Thyroid gland (tissue), 4 donors: Measurements from ENCODE around the gene HELB. TPM values are rescaled to one million over a fixed set of nuclear protein-coding genes. Genes with fewer than 3 reads are reported as not detected.

Source experiments
- DNase-seq, 2 donors: peaks; one replicate each; pipeline ENCODE4 v3.0.0-alpha.2; 2019
- H3K27ac ChIP-seq, 3 donors: fragments of 200-600 bp; sonication (generic); 1 replicate in 2 of 3; 2 replicates in 1 of 3; pipeline ENCODE4 v1.5.1; 2016 to 2019; ENCODE audit warnings: mild to moderate bottlenecking in 1 of 3, moderate library complexity in 1 of 3
- H3K27me3 ChIP-seq: fragments of 200-600 bp; sonication (generic); one replicate; pipeline ENCODE4 v1.5.1; 2019
- H3K36me3 ChIP-seq, 2 donors: fragments of 200-600 bp; sonication (generic); one replicate each; pipeline ENCODE4 v1.5.1; 2016 to 2019
- H3K4me1 ChIP-seq, 2 donors: fragments of 200-600 bp; sonication (generic); one replicate each; pipeline ENCODE4 v1.5.1; 2017 to 2019
- H3K4me3 ChIP-seq, 3 donors: fragments of 200-600 bp; sonication (generic); replicated peaks in 1 of 3; 1 replicate in 2 of 3; 2 replicates in 1 of 3; pipeline ENCODE4 v1.5.1; 2016; ENCODE audit warnings: mild to moderate bottlenecking in 1 of 3
- H3K9me3 ChIP-seq: fragments of 200-600 bp; sonication (generic); one replicate; pipeline ENCODE4 v1.5.1; 2017
- POLR2A ChIP-seq, 2 donors: fragments of 450-650 bp; IDR thresholded peaks; one replicate each; pipeline ENCODE4 v1.6.1; 2017; ENCODE audit warnings: antibody characterized with exemption in 2 of 2, mild to moderate bottlenecking in 2 of 2, moderate library complexity in 1 of 2
- WGBS, 2 donors: methylation state at CpG; one replicate each; pipeline ENCODE4 v1.1.5; 2017; 5-methylcytosine and 5-hydroxymethylcytosine counted together
- intact Hi-C: fragments of 100-400 bp; cut with DNase I; formaldehyde crosslinking; loops from one replicate; pipeline ENCODE4 v1.15.1; 2023
- total RNA-seq, 4 donors: library from RNA; depleted of rRNA; stranded (reverse); fragments of >200 nt; gene quantifications; one replicate each; pipeline ENCODE4 v1.2.3, GENCODE V29; 2016
- TF ChIP-seq, protein P1 (sequence below), 6 experiments: fragments of 200-600 bp in 3 of 6; fragments of 450-650 bp in 3 of 6; sonication (generic) in 3 of 6; IDR thresholded peaks; one replicate each; pipeline ENCODE4 v1.5.1; 2016 to 2019; ENCODE audit warnings: antibody characterized with exemption in 6 of 6, mild to moderate bottlenecking in 2 of 6, inconsistent platforms in 1 of 6, moderate library complexity in 1 of 6

The HELB gene
- total RNA-seq, 4 donors from 2014 or later = 5.1 to 6.6 (median 5.9) TPM

DNA sequence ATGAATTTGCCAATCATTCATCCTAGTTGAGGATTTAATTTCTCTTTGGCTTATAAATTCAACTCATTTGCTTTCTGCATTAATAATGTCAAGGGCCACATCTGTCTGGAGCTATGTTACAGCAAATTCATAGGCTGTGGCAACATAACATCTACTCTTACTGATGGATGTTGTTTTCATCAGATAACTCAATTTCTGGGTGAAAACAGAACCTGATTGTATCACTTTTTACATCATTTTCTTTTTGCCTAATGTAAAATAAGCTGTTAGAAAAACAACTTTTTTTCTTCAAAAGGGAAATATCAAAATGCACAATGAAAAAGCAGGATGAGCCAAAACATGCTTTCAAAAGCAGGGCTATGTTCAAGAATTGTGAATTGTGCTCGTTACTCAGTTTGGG lies 73.3 kb downstream of the HELB start:
- H3K27me3 ChIP-seq = no peaks in the 10 kb centered on the region
- 78 to 86% methylated on average over 1 of the region's 1 CpG for WGBS, 2 donors
- no peaks in the 10 kb centered on the region for H3K36me3 ChIP-seq
- no peaks in the 10 kb centered on the region for H3K9me3 ChIP-seq
- no peak overlapping the region for H3K4me3 ChIP-seq
- H3K4me1 ChIP-seq = no peaks in the 10 kb centered on the region
- TF ChIP-seq, protein P1, sequence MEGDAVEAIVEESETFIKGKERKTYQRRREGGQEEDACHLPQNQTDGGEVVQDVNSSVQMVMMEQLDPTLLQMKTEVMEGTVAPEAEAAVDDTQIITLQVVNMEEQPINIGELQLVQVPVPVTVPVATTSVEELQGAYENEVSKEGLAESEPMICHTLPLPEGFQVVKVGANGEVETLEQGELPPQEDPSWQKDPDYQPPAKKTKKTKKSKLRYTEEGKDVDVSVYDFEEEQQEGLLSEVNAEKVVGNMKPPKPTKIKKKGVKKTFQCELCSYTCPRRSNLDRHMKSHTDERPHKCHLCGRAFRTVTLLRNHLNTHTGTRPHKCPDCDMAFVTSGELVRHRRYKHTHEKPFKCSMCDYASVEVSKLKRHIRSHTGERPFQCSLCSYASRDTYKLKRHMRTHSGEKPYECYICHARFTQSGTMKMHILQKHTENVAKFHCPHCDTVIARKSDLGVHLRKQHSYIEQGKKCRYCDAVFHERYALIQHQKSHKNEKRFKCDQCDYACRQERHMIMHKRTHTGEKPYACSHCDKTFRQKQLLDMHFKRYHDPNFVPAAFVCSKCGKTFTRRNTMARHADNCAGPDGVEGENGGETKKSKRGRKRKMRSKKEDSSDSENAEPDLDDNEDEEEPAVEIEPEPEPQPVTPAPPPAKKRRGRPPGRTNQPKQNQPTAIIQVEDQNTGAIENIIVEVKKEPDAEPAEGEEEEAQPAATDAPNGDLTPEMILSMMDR (IDR thresholded peaks at IDR 0.05) = no peak
- H3K27ac ChIP-seq = no peak overlapping the region
- intact Hi-C loops = no loop called here
- DNase-seq = no peak

DNA sequence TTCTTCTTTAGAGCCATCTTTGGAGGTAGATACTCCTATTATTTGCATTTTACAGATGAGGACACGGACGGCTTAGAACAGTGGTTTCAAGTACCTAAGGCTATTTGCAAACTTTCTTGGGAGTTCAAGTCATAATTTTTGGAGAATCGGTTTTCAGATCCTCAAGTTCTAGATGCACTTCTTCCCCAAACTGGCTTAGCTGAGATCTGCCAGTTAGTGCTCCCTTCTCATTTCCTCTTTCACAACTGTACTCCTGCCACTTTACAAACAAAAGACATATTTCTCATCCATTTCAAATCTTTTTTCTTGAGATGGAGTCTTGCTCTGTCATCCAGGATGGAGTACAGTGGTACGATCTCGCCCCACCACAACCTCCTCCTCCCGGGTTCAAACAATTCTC lies 77.3 kb downstream of the HELB start:
- 90 to 93% methylated on average over 6 of the region's 6 CpGs for WGBS, 2 donors
- H3K36me3 ChIP-seq = no peaks in the 10 kb centered on the region
- no peak overlapping the region for H3K27ac ChIP-seq
- no peaks in the 10 kb centered on the region for H3K9me3 ChIP-seq
- TF ChIP-seq, protein P1 (IDR thresholded peaks at IDR 0.05) = no peak
- TF ChIP-seq POLR2A (IDR thresholded peaks at IDR 0.05) = no peak
- H3K4me3 ChIP-seq = no peak overlapping the region
- no peaks in the 10 kb centered on the region for H3K27me3 ChIP-seq
- no peak for DNase-seq
- intact Hi-C loops = no loop called here
- H3K4me1 ChIP-seq = no peaks in the 10 kb centered on the region

DNA sequence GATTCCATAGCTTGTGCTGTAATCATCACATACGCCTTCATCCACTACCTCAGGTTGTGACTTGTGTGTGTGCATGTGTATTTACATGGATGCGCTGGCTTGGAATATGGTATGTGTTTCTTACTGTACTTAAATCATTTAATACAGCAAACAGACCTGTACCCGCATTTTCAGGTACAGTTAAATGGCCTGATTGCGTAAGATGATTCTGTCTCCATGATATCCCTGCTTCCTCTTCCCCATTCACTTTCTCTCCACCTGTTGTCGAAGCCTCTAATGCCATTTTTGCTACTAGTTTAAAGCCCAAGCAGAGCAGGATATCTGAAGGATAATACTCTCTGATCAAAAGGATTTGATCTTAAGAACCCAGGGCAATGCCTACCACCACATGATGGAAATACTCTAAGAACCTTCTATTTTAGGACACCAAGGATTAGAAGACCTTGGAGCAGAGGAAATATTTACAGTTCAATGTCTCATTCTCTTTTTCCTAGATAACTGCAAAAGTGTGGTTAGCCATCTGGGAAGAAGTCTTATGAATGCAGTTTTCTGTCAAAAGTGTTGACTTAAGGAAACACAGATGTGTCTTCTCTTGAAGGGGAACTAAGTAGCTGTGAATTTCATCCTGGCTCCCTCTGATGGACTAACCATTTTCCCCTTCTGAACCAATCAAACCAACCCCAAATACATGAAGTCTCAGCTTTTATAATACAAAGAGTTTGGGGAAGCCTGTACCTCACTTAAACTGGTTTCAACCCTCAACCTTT lies 78.7 kb downstream of the HELB start:
- H3K36me3 ChIP-seq = no peaks in the 10 kb centered on the region
- H3K27me3 ChIP-seq = no peaks in the 10 kb centered on the region
- H3K4me1 ChIP-seq = no peaks in the 10 kb centered on the region
- no peaks in the 10 kb centered on the region for H3K9me3 ChIP-seq
- WGBS, 2 donors = 92 to 94% methylated on average over 5 of the region's 5 CpGs
- no peak overlapping the region for H3K4me3 ChIP-seq
- intact Hi-C loops = no loop called here
- H3K27ac ChIP-seq = no peak overlapping the region
- TF ChIP-seq, protein P1 (IDR thresholded peaks at IDR 0.05) = no peak
- no peak for TF ChIP-seq POLR2A (IDR thresholded peaks at IDR 0.05)
- no peak for DNase-seq

DNA sequence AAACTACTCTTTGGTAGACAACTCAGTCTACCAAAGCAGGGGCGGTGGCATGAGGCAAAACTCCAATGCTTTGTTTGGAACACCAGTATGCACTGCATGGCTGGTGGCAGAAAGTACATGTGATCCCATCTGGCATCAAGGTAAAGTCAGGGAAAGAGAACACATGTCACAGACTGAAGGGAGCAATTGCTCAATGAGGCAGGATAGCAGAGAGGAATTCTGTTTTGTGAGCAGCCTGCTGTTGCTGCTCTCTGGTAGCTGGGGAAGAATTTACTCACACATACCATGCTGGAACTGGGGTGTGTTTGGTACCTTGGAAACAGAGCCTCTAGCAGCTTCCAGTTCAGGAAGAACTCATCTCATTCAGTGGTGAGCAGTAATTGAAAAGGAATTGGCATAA lies 84.8 kb downstream of the HELB start:
- H3K36me3 ChIP-seq = no peaks in the 10 kb centered on the region
- no peaks in the 10 kb centered on the region for H3K9me3 ChIP-seq
- 85 to 100% methylated on average over 1 of the region's 1 CpG for WGBS, 2 donors
- TF ChIP-seq POLR2A (IDR thresholded peaks at IDR 0.05) = no peak
- TF ChIP-seq, protein P1 (IDR thresholded peaks at IDR 0.05) = no peak
- no peak overlapping the region for H3K27ac ChIP-seq
- no peaks in the 10 kb centered on the region for H3K27me3 ChIP-seq
- intact Hi-C loops = no loop called here
- H3K4me3 ChIP-seq = no peak overlapping the region
- DNase-seq = no peak
- no peaks in the 10 kb centered on the region for H3K4me1 ChIP-seq

Other genes starting within 250 kb of the HELB start
- 10 to 100 TPM in 1 of 4 donors, 1 to 10 TPM in 3; 4.5 to 15.0 (median 6.3) TPM for gene LLPH, start 171.7 kb upstream of the HELB start, total RNA-seq
- gene TMBIM4, start 132.5 kb upstream of the HELB start, total RNA-seq = 100 to 1,000 TPM; 186 to 322 (median 242) TPM
- gene IRAK3, start 113.3 kb upstream of the HELB start, total RNA-seq = 10 to 100 TPM in 3 of 4 donors, 1 to 10 TPM in 1; 8.0 to 26.6 (median 17.6) TPM